Tibial nerve (tissue), 4 donors: ENCODE measurements around the gene COMMD1.

Experiments used
- CTCF ChIP-seq, 5 experiments: fragments of 200-600 bp in 3 of 5; fragments of 450-650 bp in 2 of 5; sonication (generic) in 3 of 5; IDR thresholded peaks; one replicate each; pipeline ENCODE4 v1.5.1; 2016 to 2019; ENCODE audit warnings: antibody characterized with exemption in 5 of 5, mild to moderate bottlenecking in 3 of 5, moderate library complexity in 2 of 5
- EP300 ChIP-seq, 2 donors: sonication (generic); formaldehyde crosslinking; IDR thresholded peaks; one replicate each; pipeline ENCODE4 v1.6.1; 2017; ENCODE audit warnings: antibody characterized with exemption in 2 of 2, mild to moderate bottlenecking in 1 of 2
- POLR2A ChIP-seq, 2 donors: fragments of 450-650 bp; IDR thresholded peaks; one replicate each; pipeline ENCODE4 v1.6.1; 2017; ENCODE audit warnings: antibody characterized with exemption in 2 of 2, mild to moderate bottlenecking in 2 of 2, moderate library complexity in 2 of 2

DNA sequence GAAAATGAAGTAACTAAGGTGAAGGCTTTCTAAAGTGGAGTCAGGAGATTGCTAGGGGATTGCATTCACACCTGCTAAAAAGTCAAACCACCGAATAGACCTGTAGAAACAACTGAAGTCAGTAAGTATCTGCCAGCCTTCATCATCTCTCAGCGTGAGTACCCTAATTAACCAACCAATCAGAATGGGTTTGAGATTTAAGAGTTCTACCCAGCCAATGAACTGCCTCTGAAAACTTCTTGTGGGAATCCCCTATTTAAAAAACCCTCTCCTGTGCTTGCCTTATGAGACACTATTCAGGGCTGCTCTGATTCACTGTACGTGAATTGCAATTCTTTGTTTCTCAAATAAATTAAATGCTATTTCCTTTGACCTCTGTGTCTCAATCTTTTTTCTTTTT, 48.2 kb upstream of the COMMD1 start:
- TF ChIP-seq CTCF (IDR thresholded peaks at IDR 0.05) (no peak), POLR2A (IDR thresholded peaks at IDR 0.05) (no peak), EP300 (IDR thresholded peaks at IDR 0.05) (no peak)
